ENCODE data around the gene SF3B3.

SF3B3 gene

GRCh38 chr16:70523743-70524398 lies at the start of gene SF3B3:
TSS of gene SF3B3 (plus strand) at chr16:70523816. CDS start at chr16:70526657, 2,841 bp downstream.
- peak; percentile 71 for DNase-seq

GRCh38 chr16:70474320-70475053 lies 49.1 kb upstream of the SF3B3 start:
- no peak for DNase-seq

- DNase-seq, result no peak
Observed at GRCh38 chr16:70475054-70475871, 48.4 kb upstream of the SF3B3 start.

GRCh38 chr16:70476272-70477020 lies 47.2 kb upstream of the SF3B3 start:
- DNase-seq, result peak; percentile 65

GRCh38 chr16:70478169-70478568 lies 45.4 kb upstream of the SF3B3 start:
- DNase-seq, result no peak

- DNase-seq, result no peak
Observed at GRCh38 chr16:70478912-70479341, 44.7 kb upstream of the SF3B3 start.

- DNase-seq, result peak; percentile 91
Observed at GRCh38 chr16:70480127-70481105, 43.2 kb upstream of the SF3B3 start.

GRCh38 chr16:70481929-70482536 lies 41.6 kb upstream of the SF3B3 start:
- no peak for DNase-seq

GRCh38 chr16:70482624-70483023 lies 41.0 kb upstream of the SF3B3 start:
- DNase-seq, result no peak

- DNase-seq, result no peak
Observed at GRCh38 chr16:70483426-70483825, 40.2 kb upstream of the SF3B3 start.

- DNase-seq, result no peak
Observed at GRCh38 chr16:70484867-70485266, 38.7 kb upstream of the SF3B3 start.

GRCh38 chr16:70490261-70490660 lies 33.4 kb upstream of the SF3B3 start:
- peak; percentile 88 for DNase-seq

GRCh38 chr16:70493802-70494201 lies 29.8 kb upstream of the SF3B3 start:
- DNase-seq, result no peak

- no peak for DNase-seq
Observed at GRCh38 chr16:70494202-70494770, 29.3 kb upstream of the SF3B3 start.

GRCh38 chr16:70494777-70495176 lies 28.8 kb upstream of the SF3B3 start:
- no peak for DNase-seq

- peak; percentile 94 for DNase-seq
Observed at GRCh38 chr16:70495425-70496182, 28.0 kb upstream of the SF3B3 start.

- DNase-seq, result no peak
Observed at GRCh38 chr16:70496513-70496912, 27.1 kb upstream of the SF3B3 start.

- no peak for DNase-seq
Observed at GRCh38 chr16:70508752-70509151, 14.9 kb upstream of the SF3B3 start.

GRCh38 chr16:70510216-70510615 lies 13.4 kb upstream of the SF3B3 start:
- DNase-seq, result no peak

- no peak for DNase-seq
Observed at GRCh38 chr16:70511833-70512232, 11.8 kb upstream of the SF3B3 start.
